ENCODE results near the gene LRFN2. TPM values are rescaled to one million over a fixed set of nuclear protein-coding genes. Genes with fewer than 3 reads are reported as not detected.

The LRFN2 gene
- total RNA-seq, 2 experiments from 2014 or later, result not detected

- Mint-ChIP-seq H3K36me3 (no peaks in the 10 kb centered on the region), H3K4me1 (peaks cover 26% of the 10 kb centered on the region), H3K9me3 (no peaks in the 10 kb centered on the region), H3K27ac (no peak overlapping the region), H3K27me3 (peaks cover 34% of the 10 kb centered on the region), H3K4me3 (no peak overlapping the region)
- DNase-seq (no peak), ATAC-seq (ENCODE audit: low read depth) (no peak)
- POLR2A ChIA-PET, result no interaction called here
Measured at GRCh38 chr6:40582892-40583291, 4.3 kb downstream of the LRFN2 start.

- H3K4me3 Mint-ChIP-seq, result no peak overlapping the region
- H3K9me3 Mint-ChIP-seq, result no peaks in the 10 kb centered on the region
- no peak overlapping the region for H3K27ac Mint-ChIP-seq
- POLR2A ChIA-PET, result no interaction called here
- H3K27me3 Mint-ChIP-seq, result peaks cover 7% of the 10 kb centered on the region
- no peak for ATAC-seq (ENCODE audit: low read depth)
- peaks cover 9% of the 10 kb centered on the region for H3K4me1 Mint-ChIP-seq
- no peaks in the 10 kb centered on the region for H3K36me3 Mint-ChIP-seq
- no peak for DNase-seq
Measured at GRCh38 chr6:40579101-40579500, 8.1 kb downstream of the LRFN2 start.

- no peak for DNase-seq
- peaks cover 5% of the 10 kb centered on the region for H3K27me3 Mint-ChIP-seq
- H3K9me3 Mint-ChIP-seq, result no peaks in the 10 kb centered on the region
- ATAC-seq (ENCODE audit: low read depth), result no peak
- H3K4me1 Mint-ChIP-seq, result no peaks in the 10 kb centered on the region
- H3K27ac Mint-ChIP-seq, result no peak overlapping the region
- POLR2A ChIA-PET, result no interaction called here
- no peak overlapping the region for H3K4me3 Mint-ChIP-seq
- no peaks in the 10 kb centered on the region for H3K36me3 Mint-ChIP-seq
Measured at GRCh38 chr6:40577672-40578071, 9.5 kb downstream of the LRFN2 start.

GRCh38 chr6:40573221-40573620 lies 13.9 kb downstream of the LRFN2 start:
- no peak overlapping the region for H3K27ac Mint-ChIP-seq
- H3K4me1 Mint-ChIP-seq, result no peaks in the 10 kb centered on the region
- H3K4me3 Mint-ChIP-seq, result no peak overlapping the region
- no peaks in the 10 kb centered on the region for H3K9me3 Mint-ChIP-seq
- DNase-seq (no peak), ATAC-seq (ENCODE audit: low read depth) (no peak)
- no peaks in the 10 kb centered on the region for H3K36me3 Mint-ChIP-seq
- POLR2A ChIA-PET, result no interaction called here
- peaks cover 9% of the 10 kb centered on the region for H3K27me3 Mint-ChIP-seq

- Mint-ChIP-seq H3K36me3 (no peaks in the 10 kb centered on the region), H3K9me3 (no peaks in the 10 kb centered on the region)
- ATAC-seq (ENCODE audit: low read depth), result no peak
Measured at GRCh38 chr6:40569162-40569910, 17.8 kb downstream of the LRFN2 start.

GRCh38 chr6:40568062-40568708 lies 19.0 kb downstream of the LRFN2 start:
- no peaks in the 10 kb centered on the region for H3K9me3 Mint-ChIP-seq
- H3K4me3 Mint-ChIP-seq, result no peak overlapping the region
- ATAC-seq (ENCODE audit: low read depth), result no peak
- H3K36me3 Mint-ChIP-seq, result no peaks in the 10 kb centered on the region
- no peak overlapping the region for H3K27ac Mint-ChIP-seq
- POLR2A ChIA-PET, result no interaction called here
- peaks cover 4% of the 10 kb centered on the region for H3K27me3 Mint-ChIP-seq
- no peaks in the 10 kb centered on the region for H3K4me1 Mint-ChIP-seq
- no peak for DNase-seq

More at GRCh38 chr6:40569162-40569910, 17.8 kb downstream of the LRFN2 start:
- POLR2A ChIA-PET, result no interaction called here
- no peaks in the 10 kb centered on the region for H3K4me1 Mint-ChIP-seq
- no peak for DNase-seq
- H3K27me3 Mint-ChIP-seq, result peaks cover 4% of the 10 kb centered on the region
- no peak overlapping the region for H3K27ac Mint-ChIP-seq
- no peak overlapping the region for H3K4me3 Mint-ChIP-seq

- no peak for DNase-seq
- Mint-ChIP-seq H3K9me3 (no peaks in the 10 kb centered on the region), H3K4me1 (peaks cover 1% of the 10 kb centered on the region), H3K4me3 (no peak overlapping the region), H3K27me3 (no peaks in the 10 kb centered on the region), H3K36me3 (no peaks in the 10 kb centered on the region), H3K27ac (no peak overlapping the region)
- POLR2A ChIA-PET, result no interaction called here
- no peak for ATAC-seq (ENCODE audit: low read depth)
Measured at GRCh38 chr6:40563111-40563510, 24.1 kb downstream of the LRFN2 start.

GRCh38 chr6:40559056-40559455 lies 28.1 kb downstream of the LRFN2 start:
- Mint-ChIP-seq H3K36me3 (no peaks in the 10 kb centered on the region), H3K27me3 (no peaks in the 10 kb centered on the region), H3K27ac (no peak overlapping the region), H3K4me3 (no peak overlapping the region), H3K4me1 (peaks cover 1% of the 10 kb centered on the region), H3K9me3 (no peaks in the 10 kb centered on the region)
- POLR2A ChIA-PET, result no interaction called here
- no peak for ATAC-seq (ENCODE audit: low read depth)
- DNase-seq, result no peak

GRCh38 chr6:40558102-40558501 lies 29.1 kb downstream of the LRFN2 start:
- no peak overlapping the region for H3K4me3 Mint-ChIP-seq
- H3K36me3 Mint-ChIP-seq, result no peaks in the 10 kb centered on the region
- peaks cover 1% of the 10 kb centered on the region for H3K4me1 Mint-ChIP-seq
- peaks cover under 1% of the 10 kb centered on the region for H3K27me3 Mint-ChIP-seq
- no peak overlapping the region for H3K27ac Mint-ChIP-seq
- no peaks in the 10 kb centered on the region for H3K9me3 Mint-ChIP-seq
- no peak for ATAC-seq (ENCODE audit: low read depth)
- DNase-seq, result no peak
- POLR2A ChIA-PET, result no interaction called here

GRCh38 chr6:40556881-40557280 lies 30.3 kb downstream of the LRFN2 start:
- Mint-ChIP-seq H3K27me3 (peaks cover 4% of the 10 kb centered on the region), H3K9me3 (no peaks in the 10 kb centered on the region), H3K27ac (no peak overlapping the region), H3K36me3 (no peaks in the 10 kb centered on the region), H3K4me1 (no peaks in the 10 kb centered on the region), H3K4me3 (no peak overlapping the region)
- no peak for ATAC-seq (ENCODE audit: low read depth)
- POLR2A ChIA-PET, result no interaction called here
- no peak for DNase-seq

GRCh38 chr6:40556023-40556422 lies 31.1 kb downstream of the LRFN2 start:
- H3K27me3 Mint-ChIP-seq, result peaks cover 4% of the 10 kb centered on the region
- H3K36me3 Mint-ChIP-seq, result no peaks in the 10 kb centered on the region
- POLR2A ChIA-PET, result no interaction called here
- H3K4me1 Mint-ChIP-seq, result no peaks in the 10 kb centered on the region
- ATAC-seq (ENCODE audit: low read depth) (no peak), DNase-seq (no peak)
- no peak overlapping the region for H3K4me3 Mint-ChIP-seq
- H3K27ac Mint-ChIP-seq, result no peak overlapping the region
- H3K9me3 Mint-ChIP-seq, result no peaks in the 10 kb centered on the region

GRCh38 chr6:40555092-40555491 lies 32.1 kb downstream of the LRFN2 start:
- ATAC-seq (ENCODE audit: low read depth) (no peak), DNase-seq (no peak)
- Mint-ChIP-seq H3K36me3 (no peaks in the 10 kb centered on the region), H3K9me3 (no peaks in the 10 kb centered on the region), H3K27ac (no peak overlapping the region), H3K4me3 (no peak overlapping the region), H3K4me1 (no peaks in the 10 kb centered on the region), H3K27me3 (peaks cover 10% of the 10 kb centered on the region)
- POLR2A ChIA-PET, result no interaction called here

- Mint-ChIP-seq H3K27ac (no peak overlapping the region), H3K36me3 (no peaks in the 10 kb centered on the region), H3K4me1 (no peaks in the 10 kb centered on the region), H3K4me3 (no peak overlapping the region), H3K27me3 (peaks cover 10% of the 10 kb centered on the region), H3K9me3 (no peaks in the 10 kb centered on the region)
- ATAC-seq (ENCODE audit: low read depth), result no peak
- POLR2A ChIA-PET, result no interaction called here
- no peak for DNase-seq
Measured at GRCh38 chr6:40552941-40553340, 34.2 kb downstream of the LRFN2 start.

- no peak for ATAC-seq (ENCODE audit: low read depth)
- no peak overlapping the region for H3K27ac Mint-ChIP-seq
- no peak overlapping the region for H3K4me3 Mint-ChIP-seq
- POLR2A ChIA-PET, result no interaction called here
- DNase-seq, result no peak
- no peaks in the 10 kb centered on the region for H3K36me3 Mint-ChIP-seq
- H3K27me3 Mint-ChIP-seq, result peaks cover 10% of the 10 kb centered on the region
- no peaks in the 10 kb centered on the region for H3K9me3 Mint-ChIP-seq
- H3K4me1 Mint-ChIP-seq, result no peaks in the 10 kb centered on the region
Measured at GRCh38 chr6:40551966-40552505, 35.1 kb downstream of the LRFN2 start.
